HL-60/S4 treated with retinoic acid at 250 ng/mL for 4 days and 3 days (cell line): ENCODE data around the gene TXNRD2.
"Not testable (repeated sequence)": the region's sequence is repeated elsewhere in the genome, so short reads cannot be mapped to it uniquely, and the experiment has no call there.

Source experiments
- in situ Hi-C: fragments of 300-500 bp; cut with MboI; formaldehyde crosslinking; loops from 2 replicates; pipeline ENCODE4 v1.7.0; 2022; ENCODE audit warnings: low sequenced_read_pairs

The TXNRD2 gene

GRCh38 chr22:19891317-19892256, 50.0 kb downstream of the TXNRD2 start:
- in situ Hi-C loops: no loop called here

GRCh38 chr22:19890502-19891316, 50.9 kb downstream of the TXNRD2 start:
- in situ Hi-C loops: no loop called here

- in situ Hi-C loops: no loop called here
Observed at GRCh38 chr22:19889951-19890350, 51.7 kb downstream of the TXNRD2 start.

GRCh38 chr22:19888131-19888746, 53.4 kb downstream of the TXNRD2 start:
- in situ Hi-C loops: no loop called here

- in situ Hi-C loops: no loop called here
Observed at GRCh38 chr22:19887256-19887985, 54.2 kb downstream of the TXNRD2 start.

- in situ Hi-C loops: no loop called here
Observed at GRCh38 chr22:19886605-19887255, 54.9 kb downstream of the TXNRD2 start.

GRCh38 chr22:19885841-19886592, 55.6 kb downstream of the TXNRD2 start:
- in situ Hi-C loops: no loop called here

GRCh38 chr22:19884954-19885751, 56.5 kb downstream of the TXNRD2 start:
- in situ Hi-C loops: no loop called here

- in situ Hi-C loops: no loop called here
Observed at GRCh38 chr22:19884161-19884953, 57.3 kb downstream of the TXNRD2 start.

- in situ Hi-C loops: not testable (repeated sequence)
Observed at GRCh38 chr22:19883446-19883845, 58.2 kb downstream of the TXNRD2 start.

- in situ Hi-C loops: no loop called here
Observed at GRCh38 chr22:19882446-19883381, 58.9 kb downstream of the TXNRD2 start.

GRCh38 chr22:19880786-19881569, 60.6 kb downstream of the TXNRD2 start:
- in situ Hi-C loops: no loop called here

- in situ Hi-C loops: no loop called here
Observed at GRCh38 chr22:19879992-19880785, 61.4 kb downstream of the TXNRD2 start.

GRCh38 chr22:19879643-19879991, 62.0 kb downstream of the TXNRD2 start:
- in situ Hi-C loops: no loop called here

- in situ Hi-C loops: no loop called here
Observed at GRCh38 chr22:19879246-19879570, 62.4 kb downstream of the TXNRD2 start.
